NCI-H187 (cell line): ENCODE results near the gene LDB3.

Source experiments
- DNase-seq, 2 experiments: peaks; one replicate each; lab custom pipeline; 2025; lab: John Stamatoyannopoulos, UW

LDB3 gene

DNA sequence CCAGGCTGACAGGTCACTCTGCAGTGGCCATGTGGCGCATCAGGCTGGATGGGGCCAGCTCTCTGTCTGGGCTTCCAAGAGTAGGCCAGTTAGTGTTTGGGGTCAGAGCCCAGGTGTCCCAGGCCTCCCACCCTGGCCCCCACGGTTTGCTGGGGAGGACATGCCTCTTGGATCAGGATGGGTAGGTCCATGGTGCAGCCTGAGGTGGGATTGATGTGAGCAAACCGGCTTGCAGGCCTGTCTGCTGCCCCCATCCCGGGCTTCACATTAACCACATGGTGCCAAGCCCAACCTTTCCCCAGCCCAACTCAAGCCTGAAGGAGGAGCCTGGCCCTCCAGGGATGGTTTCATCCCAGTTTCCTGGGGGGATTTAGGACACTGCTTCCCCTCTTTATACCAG is 39.2 kb downstream of the LDB3 start:
- no peak for DNase-seq

DNA sequence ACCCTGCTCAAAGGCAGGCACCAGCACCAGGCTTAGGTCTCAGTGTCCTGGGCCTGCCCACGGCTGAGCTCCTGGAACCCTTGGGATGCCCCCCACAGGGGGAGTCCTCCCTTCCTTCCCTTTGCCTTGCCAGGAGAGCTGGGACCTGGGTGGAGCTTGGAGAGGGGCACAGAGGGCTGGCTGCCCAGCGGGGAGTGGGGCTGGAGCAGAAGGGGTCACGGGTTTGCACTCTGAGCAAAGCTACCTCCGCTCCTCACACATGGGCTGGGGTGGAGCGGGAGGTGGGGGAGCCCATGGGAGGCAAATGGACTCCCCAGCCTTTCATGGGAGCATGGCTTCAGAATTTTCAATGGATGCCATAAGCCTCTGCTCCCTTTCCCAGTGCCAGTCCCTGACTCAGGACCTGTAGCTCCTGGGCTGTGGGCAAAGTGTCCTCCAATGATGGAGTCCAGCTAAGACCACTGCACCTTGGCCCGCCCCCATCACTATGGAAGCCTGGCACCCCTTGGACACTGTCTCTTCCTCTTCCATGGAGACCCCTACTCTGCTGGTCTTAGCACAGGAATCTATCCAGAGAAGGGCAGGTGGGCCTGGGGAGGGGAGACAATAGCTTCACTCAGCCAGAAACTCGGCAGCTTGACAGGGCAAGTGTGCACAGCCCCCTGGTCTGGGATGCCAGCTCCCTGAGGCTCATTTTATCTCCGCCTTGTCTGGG is 39.9 kb downstream of the LDB3 start:
- no peak for DNase-seq

DNA sequence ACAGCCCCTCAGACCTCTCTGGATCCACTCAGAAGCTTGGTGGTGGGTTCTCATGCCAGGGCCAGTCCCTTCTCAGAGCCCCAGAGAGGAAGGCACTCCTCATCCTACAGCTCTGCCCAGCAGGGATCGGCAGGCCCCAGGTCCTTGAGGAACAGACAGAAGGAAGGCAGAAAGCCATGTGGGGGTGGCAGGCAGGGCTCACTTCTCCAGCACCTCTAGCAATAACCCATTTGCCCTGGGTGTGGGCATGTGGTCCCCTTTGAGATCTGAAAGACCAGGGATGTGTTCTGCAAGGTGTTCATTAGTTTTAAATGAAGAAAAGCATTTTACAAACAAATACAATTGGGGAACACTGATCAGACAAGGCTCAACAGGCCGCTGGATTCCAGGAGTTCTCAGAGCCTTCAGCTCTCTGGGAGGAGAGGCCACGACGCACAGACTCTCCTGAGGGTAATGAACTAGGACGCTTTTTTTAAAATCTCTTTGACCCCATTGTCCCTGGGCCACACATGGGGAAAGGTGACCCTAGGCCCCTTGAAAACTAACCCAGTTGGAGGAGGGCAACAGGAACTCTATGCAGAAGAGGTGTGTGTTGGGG is 40.6 kb downstream of the LDB3 start:
- DNase-seq: no peak

DNA sequence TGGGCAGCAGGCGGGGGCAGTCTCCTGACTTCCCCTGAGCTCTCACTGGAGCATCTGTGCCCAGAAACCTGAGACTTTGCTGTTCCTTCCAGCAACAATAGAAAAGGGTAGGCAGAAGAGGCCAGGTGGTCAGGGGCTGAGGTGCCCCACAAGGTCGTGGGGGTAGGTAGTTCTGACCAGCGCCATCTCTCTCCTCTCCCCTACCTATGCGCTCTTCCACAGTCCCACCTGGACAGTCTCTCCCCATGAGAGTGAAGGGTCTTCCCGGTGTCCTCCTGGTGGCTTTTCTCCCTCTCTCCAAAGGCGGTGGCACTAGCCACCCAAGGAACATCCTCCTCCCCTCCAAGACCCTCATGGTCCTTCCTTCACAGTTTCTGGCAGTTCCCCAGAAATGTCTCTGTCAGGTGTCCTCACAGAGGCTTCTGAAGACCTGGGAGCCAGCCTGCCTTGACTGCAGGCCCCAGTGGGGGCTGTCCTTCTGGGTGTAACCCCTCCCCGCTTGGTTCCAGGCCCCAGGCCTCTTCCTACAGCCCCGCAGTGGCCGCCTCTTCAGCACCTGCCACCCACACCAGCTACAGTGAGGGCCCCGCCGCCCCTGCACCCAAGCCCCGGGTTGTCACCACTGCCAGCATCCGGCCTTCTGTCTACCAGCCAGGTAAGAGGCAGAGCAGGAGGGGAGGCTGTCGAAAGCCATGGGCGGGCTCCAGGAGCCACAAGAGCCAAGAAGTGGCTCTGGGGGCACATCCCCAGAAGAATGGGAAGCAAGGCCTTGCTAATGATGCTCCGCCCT is 41.3 kb downstream of the LDB3 start:
- no peak for DNase-seq

DNA sequence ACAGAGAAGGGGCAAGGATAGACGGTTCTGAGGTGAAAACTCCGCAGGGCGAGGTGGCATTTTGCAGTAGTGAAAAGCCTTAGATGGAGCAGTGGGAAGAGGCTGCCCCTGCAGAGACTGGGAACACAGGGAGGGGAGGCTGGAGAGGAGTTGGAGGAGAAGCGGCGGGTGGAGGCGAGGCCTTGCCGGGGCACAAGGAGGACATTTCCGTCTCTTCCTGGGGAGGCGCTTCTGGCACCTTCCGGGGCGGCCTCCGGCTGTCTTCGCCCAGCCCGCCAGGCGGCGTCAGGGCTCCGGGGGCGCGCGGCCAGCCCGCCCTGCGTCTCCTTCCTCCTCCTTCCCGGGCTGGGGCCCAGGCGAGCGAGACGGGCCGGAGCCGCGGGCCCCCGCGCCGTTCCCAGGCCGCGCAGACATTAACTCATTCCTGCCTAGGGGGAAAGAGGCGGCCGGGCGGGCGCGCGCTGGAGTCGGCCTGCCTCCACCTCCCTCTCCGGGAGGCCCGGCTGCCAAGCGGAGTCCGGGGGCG is 42.7 kb downstream of the LDB3 start:
- DNase-seq: peak; percentile 20 to 50

DNA sequence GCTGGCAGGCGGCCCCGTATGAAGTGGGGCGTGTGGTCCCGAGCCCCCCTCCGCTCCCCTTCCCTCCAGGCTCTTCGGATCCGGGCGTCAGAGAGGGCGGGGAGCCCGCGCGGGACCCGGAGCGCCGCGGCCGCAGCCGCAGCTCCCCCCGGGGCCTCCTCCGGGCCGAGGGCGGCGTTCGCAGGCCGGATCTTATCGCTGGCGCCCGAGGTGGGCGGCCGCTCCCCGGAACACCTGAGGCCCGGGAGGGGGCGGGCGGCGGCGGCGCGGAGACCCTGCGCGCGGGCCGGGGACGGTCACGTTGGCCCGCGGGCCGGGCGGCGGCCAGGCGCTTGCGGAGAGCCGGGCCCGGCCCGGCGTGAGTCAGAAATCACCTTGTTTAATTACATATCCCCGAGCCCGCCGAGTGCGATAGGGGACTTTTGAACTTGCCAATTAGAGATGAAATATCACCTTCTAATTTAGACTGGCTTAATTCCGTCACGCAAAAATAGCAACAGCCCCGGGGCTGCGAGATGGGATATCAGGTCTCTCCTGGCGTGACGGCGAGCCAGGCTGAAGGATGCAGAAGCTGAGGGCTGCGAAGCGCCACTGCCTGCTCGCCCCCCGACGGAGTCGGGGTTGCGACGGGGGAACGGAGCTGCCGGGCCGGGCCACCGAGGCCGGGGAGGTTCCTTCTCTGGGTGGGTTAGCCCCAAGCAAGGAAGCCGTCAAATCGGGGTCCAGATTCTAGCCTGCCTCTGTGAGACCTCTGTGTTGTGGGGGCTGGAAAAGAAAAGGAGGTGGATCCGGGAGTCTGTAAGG is 43.4 kb downstream of the LDB3 start:
- no peak for DNase-seq

DNA sequence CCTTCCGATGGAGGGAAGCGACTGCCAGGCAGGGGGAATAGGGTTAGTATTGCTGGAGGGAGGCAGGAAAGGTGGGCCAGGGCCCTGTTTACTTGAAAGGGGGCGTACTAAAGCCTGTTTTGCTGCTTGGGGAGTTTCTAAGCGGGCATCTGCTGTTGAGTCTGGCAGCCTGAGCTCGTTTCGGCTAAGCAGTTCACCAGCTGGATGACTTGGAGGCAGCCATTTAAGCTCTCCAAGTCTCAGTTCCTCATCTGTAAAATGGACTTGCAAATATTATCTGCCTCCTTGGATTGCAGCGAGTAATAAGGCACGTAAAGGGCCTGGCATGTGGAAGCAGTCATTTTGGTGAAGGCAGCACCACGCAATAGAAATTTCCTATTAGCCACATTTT is 44.0 kb downstream of the LDB3 start:
- no peak for DNase-seq

DNA sequence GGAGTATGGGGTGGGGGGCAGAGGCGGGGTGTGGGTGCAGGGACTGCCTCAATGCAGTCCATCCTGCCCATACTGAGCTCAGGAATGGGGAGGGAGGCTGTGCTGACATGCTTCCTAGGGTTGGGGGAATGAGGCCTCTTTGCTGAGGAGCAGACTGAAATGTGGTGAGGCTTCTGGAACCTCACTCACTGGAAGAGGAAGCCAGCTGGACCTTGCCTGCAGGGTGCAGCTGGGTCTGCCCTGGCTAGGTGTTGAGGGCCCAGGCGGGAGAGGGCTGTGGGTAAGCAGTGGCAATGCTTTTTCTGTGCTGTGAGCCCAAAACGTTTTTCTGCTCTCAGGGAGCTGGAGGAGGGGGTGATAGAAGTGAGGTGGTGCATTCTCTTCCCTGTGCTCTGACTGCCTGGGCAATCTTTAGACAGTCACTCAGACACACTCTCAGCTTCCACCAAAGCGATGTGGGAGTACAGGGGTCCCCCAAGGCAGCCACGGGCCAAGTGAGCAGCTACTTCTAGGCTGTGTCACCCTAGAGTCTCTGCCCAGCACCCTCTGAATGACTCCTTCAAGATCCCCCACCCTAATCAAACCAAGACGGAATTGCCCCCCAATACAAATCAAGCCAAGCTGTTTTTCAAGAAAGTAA is 47.0 kb downstream of the LDB3 start:
- DNase-seq: no peak

DNA sequence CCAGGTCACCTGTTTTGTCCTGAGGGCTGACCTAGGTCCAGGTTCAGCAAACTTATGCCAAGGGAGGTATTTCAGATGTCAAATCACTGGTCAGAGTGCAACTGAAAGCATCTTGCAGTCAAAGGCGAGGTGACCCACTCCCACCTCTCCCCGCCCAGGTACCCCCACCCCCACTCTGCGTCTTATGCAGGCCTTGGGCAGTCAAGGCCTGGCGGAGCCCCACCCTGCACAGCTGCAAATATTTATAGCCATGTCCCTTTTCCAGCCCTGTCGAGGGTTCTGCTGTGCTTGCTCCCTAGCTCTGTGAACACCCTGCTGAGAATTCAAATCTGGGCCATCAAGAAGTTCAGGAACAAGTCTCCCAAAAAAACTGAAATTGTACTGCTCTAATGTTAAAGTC is 47.5 kb downstream of the LDB3 start:
- DNase-seq: no peak

DNA sequence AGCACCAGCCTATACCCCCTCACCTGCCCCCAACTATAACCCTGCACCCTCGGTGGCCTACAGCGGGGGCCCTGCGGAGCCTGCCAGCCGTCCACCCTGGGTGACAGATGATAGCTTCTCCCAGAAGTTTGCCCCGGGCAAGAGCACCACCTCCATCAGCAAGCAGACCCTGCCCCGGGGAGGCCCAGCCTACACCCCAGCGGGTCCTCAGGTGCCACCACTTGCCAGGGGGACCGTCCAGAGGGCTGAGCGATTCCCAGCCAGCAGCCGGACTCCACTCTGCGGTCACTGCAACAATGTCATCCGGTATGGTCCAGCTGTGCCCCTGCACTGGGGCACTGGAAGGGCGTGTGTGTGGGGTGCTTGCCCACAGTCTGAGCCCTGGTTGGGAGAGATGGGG is 48.2 kb downstream of the LDB3 start:
- no peak for DNase-seq

DNA sequence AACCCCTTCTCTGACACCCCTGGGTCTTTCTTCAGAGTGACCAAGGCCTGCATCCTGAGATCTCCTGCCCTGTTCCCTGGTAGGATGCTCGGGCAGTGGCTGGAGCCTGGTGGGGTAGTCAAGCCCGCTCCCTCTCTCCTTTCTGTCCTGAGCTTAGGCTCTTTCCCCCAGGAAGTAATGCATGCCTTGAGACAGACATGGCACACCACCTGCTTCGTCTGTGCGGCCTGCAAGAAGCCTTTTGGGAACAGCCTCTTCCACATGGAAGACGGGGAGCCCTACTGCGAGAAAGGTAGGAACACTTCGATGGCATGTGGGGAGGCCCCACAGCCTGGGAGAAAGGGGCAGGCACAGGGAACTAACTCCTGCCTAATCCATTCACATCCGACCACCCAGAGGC is 50.2 kb downstream of the LDB3 start:
- DNase-seq: no peak

DNA sequence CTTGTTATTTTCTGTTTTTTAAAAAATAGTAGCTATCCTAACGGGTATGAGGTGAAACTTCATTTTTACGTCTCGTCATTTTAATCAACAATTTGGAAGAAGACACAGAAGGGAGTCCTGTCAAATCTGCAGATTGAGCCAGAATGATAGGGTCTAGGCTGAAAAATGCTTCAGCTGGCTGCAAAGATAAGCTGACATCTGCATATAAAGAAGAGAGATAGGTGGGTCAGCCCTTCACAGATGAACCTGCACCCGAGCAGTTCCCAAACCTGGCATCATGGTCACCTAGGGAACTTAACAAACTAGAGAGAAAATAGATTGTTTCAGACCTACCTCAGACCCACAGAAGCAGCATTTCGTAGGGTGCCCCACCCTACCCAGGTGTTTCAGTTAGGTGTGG is 52.9 kb downstream of the LDB3 start:
- DNase-seq: no peak

DNA sequence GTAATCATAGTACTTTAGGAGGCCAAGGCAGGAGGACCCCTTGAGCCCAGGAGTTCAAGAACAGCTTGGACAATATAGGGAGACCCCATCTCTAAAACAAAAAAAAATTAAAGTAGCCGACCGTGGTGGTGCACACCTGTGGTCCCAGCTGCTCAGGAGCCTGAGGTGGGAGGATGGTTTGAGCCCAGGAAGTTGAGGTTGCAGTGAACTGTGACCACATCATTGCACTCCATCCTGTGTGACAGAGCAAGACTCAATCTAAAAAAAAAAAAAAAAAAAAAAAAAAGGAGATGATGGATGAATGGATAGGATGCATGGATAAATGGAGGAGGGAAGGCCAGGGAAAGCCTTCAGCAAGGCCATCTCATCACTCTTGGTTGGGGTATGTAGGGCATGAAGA is 54.7 kb downstream of the LDB3 start:
- no peak for DNase-seq

DNA sequence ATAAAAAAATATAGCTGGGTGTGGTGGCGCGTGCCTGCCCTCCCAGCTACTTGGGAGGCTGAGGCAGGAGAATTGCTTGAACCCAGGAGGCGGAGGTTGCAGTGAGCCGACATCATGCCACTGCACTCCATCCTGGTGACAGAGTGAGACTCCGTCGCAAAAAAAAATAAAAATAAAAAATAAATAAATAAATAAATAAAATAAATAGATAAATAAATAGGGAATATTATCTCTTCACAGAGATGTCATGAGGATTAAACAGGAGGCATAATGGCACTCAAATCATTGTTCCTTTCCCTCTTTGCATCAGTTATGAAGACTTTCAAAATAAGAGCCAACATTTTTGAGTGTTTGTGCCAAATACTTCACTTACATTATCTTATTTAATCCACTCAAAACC is 56.1 kb downstream of the LDB3 start:
- DNase-seq: no peak

DNA sequence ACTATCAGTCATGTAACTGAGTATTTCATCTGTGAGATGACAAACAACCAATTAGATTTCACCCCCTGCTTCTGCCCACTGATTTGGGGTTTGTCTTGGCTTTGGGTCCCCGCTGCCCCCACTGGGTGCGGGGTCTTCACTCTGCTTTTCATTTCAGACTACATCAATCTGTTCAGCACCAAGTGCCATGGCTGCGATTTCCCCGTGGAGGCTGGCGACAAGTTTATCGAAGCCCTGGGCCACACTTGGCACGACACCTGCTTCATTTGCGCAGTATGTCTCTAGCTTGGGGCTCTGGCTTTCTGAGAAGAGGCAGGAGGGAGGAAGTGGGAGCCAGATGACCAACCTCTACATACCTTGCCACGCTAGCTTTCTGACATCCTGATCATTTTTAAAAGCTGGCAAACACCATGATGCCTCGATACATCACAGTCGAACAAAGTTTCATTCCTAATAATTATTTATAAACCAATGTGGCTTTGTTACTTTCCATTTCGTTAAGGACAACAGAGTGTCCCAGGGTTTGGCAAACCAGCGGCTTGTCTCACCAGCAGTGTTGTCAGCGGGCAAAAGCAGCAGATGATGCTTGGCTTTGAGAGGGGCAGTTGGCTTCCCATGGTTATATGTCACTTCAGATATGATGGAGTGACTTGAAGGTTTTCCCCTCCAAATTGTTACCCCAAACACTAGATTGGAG is 57.8 kb downstream of the LDB3 start:
- DNase-seq: no peak

DNA sequence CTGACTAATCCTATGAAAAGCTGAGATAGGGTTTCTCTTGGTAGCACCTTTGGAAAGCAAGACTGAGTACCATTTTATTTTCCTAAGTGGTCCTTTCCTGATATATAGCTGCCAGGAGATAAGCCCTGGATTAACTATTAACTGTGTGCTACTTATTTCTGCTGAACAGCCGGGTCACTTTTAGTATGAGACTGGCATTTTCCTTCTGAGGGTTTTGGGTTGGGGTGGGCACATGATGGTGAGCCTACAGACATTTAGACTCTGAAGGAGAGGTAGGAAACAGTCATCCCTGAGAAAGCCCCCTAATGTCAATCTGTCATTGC is 58.3 kb downstream of the LDB3 start:
- DNase-seq: no peak

DNA sequence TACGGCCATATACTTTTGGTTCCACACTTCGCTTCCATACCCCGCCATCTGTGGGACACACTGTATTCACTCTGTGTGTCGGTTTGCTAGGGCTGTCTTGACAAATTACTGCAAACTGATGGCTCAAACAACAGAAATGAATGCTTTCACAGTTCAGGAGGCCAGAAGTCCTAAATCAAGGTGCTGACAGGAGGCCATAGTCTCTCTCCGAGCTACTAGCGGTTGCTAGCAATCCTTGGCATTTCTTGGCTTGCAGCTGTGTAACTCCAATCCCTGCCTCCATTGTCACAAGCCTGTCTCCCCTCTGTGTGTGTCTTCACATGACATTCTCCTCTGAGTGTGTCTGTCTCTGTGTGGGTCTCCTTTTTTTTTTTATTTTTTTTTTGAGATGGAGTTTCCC is 59.2 kb downstream of the LDB3 start:
- DNase-seq: no peak

DNA sequence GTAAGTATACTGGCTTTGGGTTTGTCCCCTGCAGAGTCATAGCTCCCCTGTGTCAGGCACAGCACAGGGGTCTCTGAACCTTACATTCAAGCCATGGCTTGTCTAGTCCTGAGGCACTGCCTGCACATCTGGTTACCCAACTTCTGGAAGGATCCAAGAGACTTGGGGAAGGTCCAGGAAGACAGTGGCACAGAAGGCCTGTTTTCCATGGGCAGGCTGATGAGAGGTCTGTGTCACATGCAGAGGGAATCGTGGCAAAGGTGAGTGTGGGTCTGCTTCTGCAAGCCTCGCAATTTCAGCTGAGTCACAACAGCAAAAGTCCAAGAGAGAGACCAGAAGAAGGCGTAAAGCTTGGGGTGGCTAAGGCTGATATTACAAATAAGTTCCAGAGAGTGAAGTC is 59.7 kb downstream of the LDB3 start:
- no peak for DNase-seq

DNA sequence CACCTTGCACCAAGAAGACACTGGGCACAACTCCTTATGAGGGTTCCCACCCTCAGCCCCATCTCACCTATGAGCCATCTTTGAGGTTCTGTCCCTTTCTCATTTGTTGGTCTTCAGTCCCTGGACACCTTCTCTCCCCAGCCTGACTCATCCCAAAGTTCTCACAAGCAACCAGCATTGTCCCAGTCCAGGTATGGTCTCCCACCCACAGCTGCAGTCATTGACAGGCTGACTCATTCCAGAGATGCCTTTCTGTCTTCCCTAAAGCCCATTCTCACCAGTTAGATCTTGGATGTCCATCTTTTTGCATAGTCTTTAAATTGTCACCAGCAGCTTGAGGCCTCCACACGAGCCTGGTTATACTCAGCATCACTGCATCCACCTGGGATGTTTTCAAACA is 61.4 kb downstream of the LDB3 start:
- DNase-seq: no peak

DNA sequence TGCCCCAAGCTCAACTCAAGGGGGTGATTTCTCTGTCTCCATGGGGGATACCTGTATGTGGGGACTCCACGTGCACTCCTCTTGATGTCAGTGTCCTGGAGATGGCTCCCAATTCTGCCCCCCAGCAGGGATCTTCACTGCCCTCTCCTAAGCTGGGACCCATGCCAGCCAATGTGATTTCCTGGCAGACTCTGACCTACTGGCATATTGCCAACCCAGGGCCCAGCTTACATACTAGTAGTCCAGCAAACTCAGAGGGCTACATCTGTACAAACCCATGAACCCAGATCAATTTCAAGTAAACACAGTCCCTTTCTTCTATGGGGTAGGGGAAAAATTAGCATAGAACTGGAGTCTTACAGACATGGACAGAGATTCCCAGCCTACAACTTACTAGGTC is 61.9 kb downstream of the LDB3 start:
- no peak for DNase-seq

DNA sequence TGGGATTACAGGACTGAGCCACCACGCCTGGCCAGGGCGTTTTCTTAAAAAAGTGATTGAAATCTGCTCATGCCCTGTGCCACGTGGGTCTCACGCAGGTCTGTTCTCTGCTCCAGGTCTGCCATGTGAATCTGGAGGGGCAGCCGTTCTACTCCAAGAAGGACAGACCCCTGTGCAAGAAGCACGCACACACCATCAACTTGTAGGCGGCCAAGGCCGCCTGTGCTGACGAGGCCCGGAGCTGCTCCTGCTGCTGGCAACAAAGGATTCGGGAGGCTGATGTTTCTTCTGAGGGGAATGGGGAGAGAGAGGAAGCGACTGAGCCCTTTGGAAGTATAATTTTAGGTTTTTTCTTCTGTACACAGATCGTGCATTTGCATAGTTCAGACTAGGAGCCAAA is 64.5 kb downstream of the LDB3 start:
- DNase-seq: no peak
